GM18508 (cell line): ENCODE results near the gene USP17L13.
"Not testable (repeated sequence)": the region's sequence is repeated elsewhere in the genome, so short reads cannot be mapped to it uniquely, and the experiment has no call there.

ENCODE experiments used
- ATAC-seq: cut with Tn5 transposase; IDR thresholded peaks from one replicate; pipeline ENCODE4 v1.9.1; 2021; ENCODE audit warnings: moderate number of reproducible peaks; ENCODE audit not compliant: insufficient read depth, unreplicated experiment

The USP17L13 gene, protein sequence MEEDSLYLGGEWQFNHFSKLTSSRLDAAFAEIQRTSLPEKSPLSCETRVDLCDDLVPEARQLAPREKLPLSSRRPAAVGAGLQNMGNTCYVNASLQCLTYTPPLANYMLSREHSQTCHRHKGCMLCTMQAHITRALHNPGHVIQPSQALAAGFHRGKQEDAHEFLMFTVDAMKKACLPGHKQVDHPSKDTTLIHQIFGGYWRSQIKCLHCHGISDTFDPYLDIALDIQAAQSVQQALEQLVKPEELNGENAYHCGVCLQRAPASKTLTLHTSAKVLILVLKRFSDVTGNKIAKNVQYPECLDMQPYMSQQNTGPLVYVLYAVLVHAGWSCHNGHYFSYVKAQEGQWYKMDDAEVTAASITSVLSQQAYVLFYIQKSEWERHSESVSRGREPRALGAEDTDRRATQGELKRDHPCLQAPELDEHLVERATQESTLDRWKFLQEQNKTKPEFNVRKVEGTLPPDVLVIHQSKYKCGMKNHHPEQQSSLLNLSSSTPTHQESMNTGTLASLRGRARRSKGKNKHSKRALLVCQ

DNA sequence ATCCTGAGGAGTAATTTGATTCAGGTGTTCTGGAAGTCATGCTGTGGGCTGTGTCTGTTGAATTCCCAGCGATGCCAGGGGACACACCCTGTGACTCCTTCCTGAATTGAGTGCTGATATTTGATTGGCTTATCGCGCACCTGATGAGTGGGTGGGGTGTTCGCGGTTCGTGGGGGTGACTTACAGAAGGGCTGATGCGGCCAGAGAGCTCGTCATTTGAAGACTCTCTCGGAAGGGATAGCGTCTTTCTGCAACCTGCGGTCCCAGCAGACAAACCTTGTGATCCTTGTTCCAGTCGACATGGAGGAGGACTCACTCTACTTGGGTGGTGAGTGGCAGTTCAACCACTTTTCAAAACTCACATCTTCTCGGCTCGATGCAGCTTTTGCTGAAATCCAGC, at the start of gene USP17L13:
TSS of gene USP17L13 (plus strand) at position 301 of the 400 bp plus-strand sequence. CDS start at position 301, 0 bp downstream.
- not testable (repeated sequence) for ATAC-seq

DNA sequence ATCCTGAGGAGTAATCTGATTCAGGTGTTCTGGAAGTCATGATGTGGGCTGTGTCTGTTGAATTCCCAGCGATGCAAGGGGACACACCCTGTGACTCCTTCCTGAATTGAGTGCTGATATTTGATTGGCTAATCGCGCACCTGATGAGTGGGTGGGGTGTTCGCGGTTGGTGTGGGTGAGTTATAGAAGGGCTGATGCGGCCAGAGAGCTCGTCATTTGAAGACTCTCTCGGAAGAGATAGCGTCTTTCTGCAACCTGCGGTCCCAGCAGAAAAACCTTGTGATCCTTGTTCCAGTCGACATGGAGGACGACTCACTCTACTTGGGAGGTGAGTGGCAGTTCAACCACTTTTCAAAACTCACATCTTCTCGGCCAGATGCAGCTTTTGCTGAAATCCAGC, 14.3 kb upstream of the USP17L13 start, which contains the start of gene USP17L10:
TSS of gene USP17L10 (plus strand) at position 301 of the 400 bp plus-strand sequence. CDS start at position 301, 0 bp downstream.
- not testable (repeated sequence) for ATAC-seq

DNA sequence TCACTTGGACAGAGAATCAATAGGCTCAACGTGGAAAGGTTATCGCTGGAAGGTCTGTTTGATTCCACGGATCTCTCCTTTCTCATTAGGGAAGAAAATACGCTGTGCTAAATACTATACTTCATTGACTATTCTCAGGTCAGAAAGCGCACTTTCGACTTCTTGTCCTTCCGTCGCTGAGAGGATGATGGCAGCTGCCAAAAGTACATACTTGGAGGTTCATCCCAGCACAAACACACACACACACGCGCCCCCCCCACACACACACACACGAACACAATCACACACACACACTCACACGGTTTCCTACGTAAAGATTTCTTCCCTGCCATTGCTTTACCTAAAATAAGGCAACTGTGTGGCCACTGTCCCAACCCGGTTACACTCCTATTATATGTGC, 10.0 kb upstream of the USP17L13 start:
- ATAC-seq: not testable (repeated sequence)

DNA sequence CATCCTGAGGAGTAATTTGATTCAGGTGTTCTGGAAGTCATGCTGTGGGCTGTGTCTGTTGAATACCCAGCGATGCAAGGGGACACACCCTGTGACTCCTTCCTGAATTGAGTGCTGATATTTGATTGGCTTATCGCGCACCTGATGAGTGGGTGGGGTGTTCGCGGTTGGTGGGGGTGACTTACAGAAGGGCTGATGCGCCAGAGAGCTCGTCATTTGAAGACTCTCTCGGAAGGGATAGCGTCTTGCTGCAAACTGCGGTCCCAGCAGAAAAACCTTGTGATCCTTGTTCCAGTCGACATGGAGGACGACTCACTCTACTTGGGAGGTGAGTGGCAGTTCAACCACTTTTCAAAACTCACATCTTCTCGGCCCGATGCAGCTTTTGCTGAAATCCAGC, 9.6 kb upstream of the USP17L13 start, which contains the start of gene USP17L11:
TSS of gene USP17L11 (plus strand) at position 301 of the 400 bp plus-strand sequence. CDS start at position 301, 0 bp downstream.
- ATAC-seq: not testable (repeated sequence)

DNA sequence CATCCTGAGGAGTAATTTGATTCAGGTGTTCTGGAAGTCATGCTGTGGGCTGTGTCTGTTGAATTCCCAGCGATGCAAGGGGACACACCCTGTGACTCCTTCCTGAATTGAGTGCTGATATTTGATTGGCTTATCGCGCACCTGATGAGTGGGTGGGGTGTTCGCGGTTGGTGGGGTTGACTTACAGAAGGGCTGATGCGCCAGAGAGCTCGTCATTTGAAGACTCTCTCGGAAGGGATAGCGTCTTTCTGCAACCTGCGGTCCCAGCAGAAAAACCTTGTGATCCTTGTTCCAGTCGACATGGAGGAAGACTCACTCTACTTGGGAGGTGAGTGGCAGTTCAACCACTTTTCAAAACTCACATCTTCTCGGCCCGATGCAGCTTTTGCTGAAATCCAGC, 4.8 kb upstream of the USP17L13 start, which contains the start of gene USP17L12:
TSS of gene USP17L12 (plus strand) at position 301 of the 400 bp plus-strand sequence. CDS start at position 301, 0 bp downstream.
- ATAC-seq: not testable (repeated sequence)

DNA sequence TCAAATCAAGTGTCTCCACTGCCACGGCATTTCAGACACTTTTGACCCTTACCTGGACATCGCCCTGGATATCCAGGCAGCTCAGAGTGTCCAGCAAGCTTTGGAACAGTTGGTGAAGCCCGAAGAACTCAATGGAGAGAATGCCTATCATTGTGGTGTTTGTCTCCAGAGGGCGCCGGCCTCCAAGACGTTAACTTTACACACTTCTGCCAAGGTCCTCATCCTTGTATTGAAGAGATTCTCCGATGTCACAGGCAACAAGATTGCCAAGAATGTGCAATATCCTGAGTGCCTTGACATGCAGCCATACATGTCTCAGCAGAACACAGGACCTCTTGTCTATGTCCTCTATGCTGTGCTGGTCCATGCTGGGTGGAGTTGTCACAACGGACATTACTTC, 5.6 kb downstream of the USP17L13 start:
- not testable (repeated sequence) for ATAC-seq

DNA sequence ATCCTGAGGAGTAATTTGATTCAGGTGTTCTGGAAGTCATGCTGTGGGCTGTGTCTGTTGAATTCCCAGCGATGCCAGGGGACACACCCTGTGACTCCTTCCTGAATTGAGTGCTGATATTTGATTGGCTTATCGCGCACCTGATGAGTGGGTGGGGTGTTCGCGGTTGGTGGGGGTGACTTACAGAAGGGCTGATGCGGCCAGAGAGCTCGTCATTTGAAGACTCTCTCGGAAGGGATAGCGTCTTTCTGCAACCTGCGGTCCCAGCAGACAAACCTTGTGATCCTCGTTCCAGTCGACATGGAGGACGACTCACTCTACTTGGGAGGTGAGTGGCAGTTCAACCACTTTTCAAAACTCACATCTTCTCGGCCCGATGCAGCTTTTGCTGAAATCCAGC, 9.4 kb downstream of the USP17L13 start, which contains the start of gene USP17L15:
TSS of gene USP17L15 (plus strand) at position 301 of the 400 bp plus-strand sequence. CDS start at position 301, 0 bp downstream.
- ATAC-seq: not testable (repeated sequence)

DNA sequence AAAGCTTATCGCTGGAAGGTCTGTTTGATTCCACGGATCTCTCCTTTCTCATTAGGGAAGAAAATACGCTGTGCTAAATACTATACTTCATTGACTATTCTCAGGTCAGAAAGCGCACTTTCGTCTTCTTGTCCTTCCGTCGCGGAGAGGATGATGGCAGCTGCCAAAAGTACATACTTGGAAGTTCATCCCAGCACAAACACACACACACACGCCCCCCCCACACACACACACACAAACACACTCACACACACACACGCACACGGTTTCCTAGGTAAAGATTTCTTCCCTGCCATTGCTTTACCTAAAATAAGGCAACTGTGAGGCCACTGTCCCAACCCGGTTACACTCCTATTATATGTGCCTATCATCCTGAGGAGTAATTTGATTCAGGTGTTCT, 13.8 kb downstream of the USP17L13 start:
- ATAC-seq: not testable (repeated sequence)

DNA sequence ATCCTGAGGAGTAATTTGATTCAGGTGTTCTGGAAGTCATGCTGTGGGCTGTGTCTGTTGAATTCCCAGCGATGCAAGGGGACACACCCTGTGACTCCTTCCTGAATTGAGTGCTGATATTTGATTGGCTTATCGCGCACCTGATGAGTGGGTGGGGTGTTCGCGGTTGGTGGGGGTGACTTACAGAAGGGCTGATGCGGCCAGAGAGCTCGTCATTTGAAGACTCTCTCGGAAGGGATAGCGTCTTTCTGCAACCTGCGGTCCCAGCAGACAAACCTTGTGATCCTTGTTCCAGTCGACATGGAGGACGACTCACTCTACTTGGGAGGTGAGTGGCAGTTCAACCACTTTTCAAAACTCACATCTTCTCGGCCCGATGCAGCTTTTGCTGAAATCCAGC, 18.9 kb downstream of the USP17L13 start, which contains the start of gene USP17L17:
TSS of gene USP17L17 (plus strand) at position 301 of the 400 bp plus-strand sequence. CDS start at position 301, 0 bp downstream.
- not testable (repeated sequence) for ATAC-seq

DNA sequence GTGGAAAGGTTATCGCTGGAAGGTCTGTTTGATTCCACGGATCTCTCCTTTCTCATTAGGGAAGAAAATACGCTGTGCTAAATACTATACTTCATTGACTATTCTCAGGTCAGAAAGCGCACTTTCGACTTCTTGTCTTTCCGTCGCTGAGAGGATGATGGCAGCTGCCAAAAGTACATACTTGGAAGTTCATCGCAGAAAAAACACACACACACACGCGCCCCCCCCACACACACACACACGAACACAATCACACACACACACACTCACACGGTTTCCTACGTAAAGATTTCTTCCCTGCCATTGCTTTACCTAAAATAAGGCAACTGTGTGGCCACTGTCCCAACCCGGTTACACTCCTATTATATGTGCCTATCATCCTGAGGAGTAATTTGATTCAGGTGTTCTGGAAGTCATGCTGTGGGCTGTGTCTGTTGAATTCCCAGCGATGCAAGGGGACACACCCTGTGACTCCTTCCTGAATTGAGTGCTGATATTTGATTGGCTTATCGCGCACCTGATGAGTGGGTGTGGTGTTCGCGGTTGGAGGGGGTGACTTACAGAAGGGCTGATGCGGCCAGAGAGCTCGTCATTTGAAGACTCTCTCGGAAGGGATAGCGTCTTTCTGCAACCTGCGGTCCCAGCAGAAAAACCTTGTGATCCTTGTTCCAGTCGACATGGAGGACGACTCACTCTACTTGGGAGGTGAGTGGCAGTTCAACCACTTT, 23.4 kb downstream of the USP17L13 start, which contains the start of gene USP17L18:
TSS of gene USP17L18 (plus strand) at position 678 of the 728 bp plus-strand sequence. CDS start at position 678, 0 bp downstream.
- ATAC-seq: not testable (repeated sequence)

DNA sequence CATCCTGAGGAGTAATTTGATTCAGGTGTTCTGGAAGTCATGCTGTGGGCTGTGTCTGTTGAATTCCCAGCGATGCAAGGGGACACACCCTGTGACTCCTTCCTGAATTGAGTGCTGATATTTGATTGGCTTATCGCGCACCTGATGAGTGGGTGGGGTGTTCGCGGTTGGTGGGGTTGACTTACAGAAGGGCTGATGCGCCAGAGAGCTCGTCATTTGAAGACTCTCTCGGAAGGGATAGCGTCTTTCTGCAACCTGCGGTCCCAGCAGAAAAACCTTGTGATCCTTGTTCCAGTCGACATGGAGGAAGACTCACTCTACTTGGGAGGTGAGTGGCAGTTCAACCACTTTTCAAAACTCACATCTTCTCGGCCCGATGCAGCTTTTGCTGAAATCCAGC, 28.4 kb downstream of the USP17L13 start, which contains the start of gene USP17L19:
TSS of gene USP17L19 (plus strand) at position 301 of the 400 bp plus-strand sequence. CDS start at position 301, 0 bp downstream.
- ATAC-seq: not testable (repeated sequence)

DNA sequence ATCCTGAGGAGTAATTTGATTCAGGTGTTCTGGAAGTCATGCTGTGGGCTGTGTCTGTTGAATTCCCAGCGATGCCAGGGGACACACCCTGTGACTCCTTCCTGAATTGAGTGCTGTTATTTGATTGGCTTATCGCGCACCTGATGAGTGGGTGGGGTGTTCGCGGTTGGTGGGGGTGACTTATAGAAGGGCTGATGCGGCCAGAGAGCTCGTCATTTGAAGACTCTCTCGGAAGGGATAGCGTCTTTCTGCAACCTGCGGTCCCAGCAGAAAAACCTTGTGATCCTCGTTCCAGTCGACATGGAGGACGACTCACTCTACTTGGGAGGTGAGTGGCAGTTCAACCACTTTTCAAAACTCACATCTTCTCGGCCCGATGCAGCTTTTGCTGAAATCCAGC, 33.1 kb downstream of the USP17L13 start, which contains the start of gene USP17L20:
TSS of gene USP17L20 (plus strand) at position 301 of the 400 bp plus-strand sequence. CDS start at position 301, 0 bp downstream.
- ATAC-seq: not testable (repeated sequence)

DNA sequence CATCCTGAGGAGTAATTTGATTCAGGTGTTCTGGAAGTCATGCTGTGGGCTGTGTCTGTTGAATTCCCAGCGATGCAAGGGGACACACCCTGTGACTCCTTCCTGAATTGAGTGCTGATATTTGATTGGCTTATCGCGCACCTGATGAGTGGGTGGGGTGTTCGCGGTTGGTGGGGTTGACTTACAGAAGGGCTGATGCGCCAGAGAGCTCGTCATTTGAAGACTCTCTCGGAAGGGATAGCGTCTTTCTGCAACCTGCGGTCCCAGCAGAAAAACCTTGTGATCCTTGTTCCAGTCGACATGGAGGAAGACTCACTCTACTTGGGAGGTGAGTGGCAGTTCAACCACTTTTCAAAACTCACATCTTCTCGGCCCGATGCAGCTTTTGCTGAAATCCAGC, 37.9 kb downstream of the USP17L13 start, which contains the start of gene USP17L21:
TSS of gene USP17L21 (plus strand) at position 301 of the 400 bp plus-strand sequence. CDS start at position 301, 0 bp downstream.
- not testable (repeated sequence) for ATAC-seq

DNA sequence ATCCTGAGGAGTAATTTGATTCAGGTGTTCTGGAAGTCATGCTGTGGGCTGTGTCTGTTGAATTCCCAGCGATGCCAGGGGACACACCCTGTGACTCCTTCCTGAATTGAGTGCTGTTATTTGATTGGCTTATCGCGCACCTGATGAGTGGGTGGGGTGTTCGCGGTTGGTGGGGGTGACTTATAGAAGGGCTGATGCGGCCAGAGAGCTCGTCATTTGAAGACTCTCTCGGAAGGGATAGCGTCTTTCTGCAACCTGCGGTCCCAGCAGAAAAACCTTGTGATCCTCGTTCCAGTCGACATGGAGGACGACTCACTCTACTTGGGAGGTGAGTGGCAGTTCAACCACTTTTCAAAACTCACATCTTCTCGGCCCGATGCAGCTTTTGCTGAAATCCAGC, 42.6 kb downstream of the USP17L13 start, which contains the start of gene USP17L22:
TSS of gene USP17L22 (plus strand) at position 301 of the 400 bp plus-strand sequence. CDS start at position 301, 0 bp downstream.
- not testable (repeated sequence) for ATAC-seq

DNA sequence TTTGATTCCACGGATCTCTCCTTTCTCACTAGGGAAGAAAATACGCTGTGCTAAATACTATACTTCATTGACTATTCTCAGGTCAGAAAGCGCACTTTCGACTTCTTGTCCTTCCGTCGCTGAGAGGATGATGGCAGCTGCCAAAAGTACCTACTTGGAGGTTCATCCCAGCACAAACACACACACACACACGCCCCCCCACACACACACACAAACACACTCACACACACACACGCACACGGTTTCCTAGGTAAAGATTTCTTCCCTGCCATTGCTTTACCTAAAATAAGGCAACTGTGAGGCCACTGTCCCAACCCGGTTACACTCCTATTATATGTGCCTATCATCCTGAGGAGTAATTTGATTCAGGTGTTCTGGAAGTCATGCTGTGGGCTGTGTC, 47.0 kb downstream of the USP17L13 start:
- not testable (repeated sequence) for ATAC-seq
